Measurements from ENCODE around the gene PTPRD.

DNA sequence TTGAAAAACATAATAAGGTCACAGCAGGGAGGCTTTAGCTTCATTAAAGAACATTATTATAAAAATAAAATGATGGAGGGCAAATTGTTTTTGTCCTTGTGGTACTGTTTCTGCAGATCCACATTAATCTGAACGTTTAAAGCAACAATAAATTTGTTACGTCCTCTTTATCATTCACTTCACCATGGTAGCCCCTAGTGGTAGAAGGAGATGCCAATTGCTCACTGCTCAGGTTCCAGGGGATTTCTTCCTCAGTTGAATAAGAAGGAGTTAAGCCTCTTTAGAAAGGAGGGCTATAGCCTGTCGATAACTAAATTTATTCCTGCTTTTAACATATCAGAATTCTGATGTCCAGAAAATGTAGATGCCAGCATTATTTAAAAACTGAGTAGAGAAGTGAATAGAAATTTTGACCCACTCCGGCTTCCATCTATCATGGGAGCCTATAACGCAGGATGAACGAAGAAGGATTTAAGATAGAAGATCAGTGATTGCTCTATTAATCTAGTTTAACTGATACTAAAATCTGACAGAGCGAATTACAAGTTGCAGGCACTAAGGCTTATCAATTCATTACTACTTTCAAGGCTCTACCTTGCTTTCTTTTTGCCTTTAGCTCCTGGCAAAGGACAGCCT is 692.3 kb downstream of the PTPRD start:
- TF ChIP-seq CTCF (conservative IDR thresholded peaks at IDR 0.05; ENCODE audit: low read depth, low read length) (no peak), NFE2L2 (IDR thresholded peaks at IDR 0.05; ENCODE audit: low read depth, low read length) (no peak), RFX5 (IDR thresholded peaks at IDR 0.05; ENCODE audit: low read depth, low read length) (no peak)
